Endothelial cell (in vitro differentiated cells): Measurements from ENCODE around the gene BLACAT1. TPM values are rescaled to one million over a fixed set of nuclear protein-coding genes. Genes with fewer than 3 reads are reported as not detected.

ENCODE experiments used
- DNase-seq: peaks from one replicate; pipeline ENCODE4 v3.0.0; 2021; ENCODE audit warnings: low spot score
- H3K27ac Mint-ChIP-seq: one replicate; pipeline ENCODE4 v1.8.0; 2021; ENCODE audit warnings: mixed read lengths, inconsistent platforms; ENCODE audit not compliant: unreplicated experiment
- H3K27me3 Mint-ChIP-seq: one replicate; pipeline ENCODE4 v1.8.0; 2021; ENCODE audit warnings: mild to moderate bottlenecking, moderate library complexity, mixed read lengths, inconsistent platforms; ENCODE audit not compliant: unreplicated experiment
- H3K36me3 Mint-ChIP-seq: one replicate; pipeline ENCODE4 v1.8.0; 2021; ENCODE audit warnings: mild to moderate bottlenecking, low read depth, mixed read lengths, inconsistent platforms; ENCODE audit not compliant: unreplicated experiment
- H3K4me1 Mint-ChIP-seq: one replicate; pipeline ENCODE4 v1.8.0; 2021; ENCODE audit warnings: mild to moderate bottlenecking, mixed read lengths, inconsistent platforms; ENCODE audit not compliant: unreplicated experiment
- H3K4me3 Mint-ChIP-seq: one replicate; pipeline ENCODE4 v1.8.0; 2021; ENCODE audit warnings: mild to moderate bottlenecking, mixed read lengths, inconsistent platforms; ENCODE audit not compliant: unreplicated experiment
- H3K9me3 Mint-ChIP-seq: one replicate; pipeline ENCODE4 v1.8.0; 2021; ENCODE audit warnings: mixed read lengths, inconsistent platforms; ENCODE audit not compliant: unreplicated experiment
- CTCF ChIP-seq: fragments of 200-600 bp; sonication (generic); IDR thresholded peaks from one replicate; pipeline ENCODE4 v1.5.0; 2021; ENCODE audit warnings: antibody characterized with exemption; ENCODE audit not compliant: unreplicated experiment
- total RNA-seq: library from RNA; stranded (reverse); fragmentation: NEBNext Ultra II Directional; extraction: Animal tissue kit (Norgen Biotek cat#: 25700); gene quantifications from one replicate; pipeline ENCODE4 v1.2.1, GENCODE V29; 2021; ENCODE audit not compliant: unreplicated experiment

The BLACAT1 gene
- total RNA-seq, 1 donor from 2014 or later = 2.2 TPM

GRCh38 chr1:205492201-205492667 is 36.4 kb upstream of the BLACAT1 start:
- no peak for DNase-seq
- peaks cover 4% of the 10 kb centered on the region for H3K27me3 Mint-ChIP-seq
- TF ChIP-seq CTCF = no peak
- no peaks in the 10 kb centered on the region for H3K36me3 Mint-ChIP-seq
- H3K9me3 Mint-ChIP-seq = no peaks in the 10 kb centered on the region
- H3K27ac Mint-ChIP-seq = no peak overlapping the region
- H3K4me1 Mint-ChIP-seq = peaks cover 7% of the 10 kb centered on the region
- no peak overlapping the region for H3K4me3 Mint-ChIP-seq

- peaks cover 4% of the 10 kb centered on the region for H3K27me3 Mint-ChIP-seq
Measured at GRCh38 chr1:205491794-205492193, 35.9 kb upstream of the BLACAT1 start.

GRCh38 chr1:205488074-205488723 is 32.4 kb upstream of the BLACAT1 start:
- H3K4me3 Mint-ChIP-seq = no peak overlapping the region
- peak; percentile 65 for DNase-seq
- H3K9me3 Mint-ChIP-seq = no peaks in the 10 kb centered on the region
- H3K4me1 Mint-ChIP-seq = peaks cover 10% of the 10 kb centered on the region
- H3K36me3 Mint-ChIP-seq = no peaks in the 10 kb centered on the region
- peak; percentile 79 for TF ChIP-seq CTCF
- H3K27ac Mint-ChIP-seq = no peak overlapping the region
- H3K27me3 Mint-ChIP-seq = peaks cover 5% of the 10 kb centered on the region

More at GRCh38 chr1:205491794-205492193, 35.9 kb upstream of the BLACAT1 start:
- Mint-ChIP-seq H3K4me1 (peaks cover 7% of the 10 kb centered on the region), H3K36me3 (no peaks in the 10 kb centered on the region), H3K9me3 (no peaks in the 10 kb centered on the region), H3K4me3 (no peak overlapping the region), H3K27ac (no peak overlapping the region)
- no peak for DNase-seq
- no peak for TF ChIP-seq CTCF

- H3K27me3 Mint-ChIP-seq = peaks cover 10% of the 10 kb centered on the region
- H3K36me3 Mint-ChIP-seq = peaks cover 3% of the 10 kb centered on the region
- no peak for TF ChIP-seq CTCF
- no peak overlapping the region for H3K27ac Mint-ChIP-seq
- H3K9me3 Mint-ChIP-seq = no peaks in the 10 kb centered on the region
- H3K4me3 Mint-ChIP-seq = no peak overlapping the region
- H3K4me1 Mint-ChIP-seq = peaks cover 10% of the 10 kb centered on the region
- DNase-seq = no peak
Measured at GRCh38 chr1:205486258-205486657, 30.4 kb upstream of the BLACAT1 start.
